HG03097 (cell line): ENCODE results near the gene ACADM.
A peak's percentile ranks its signal among the peaks of the same experiment; 100 is the strongest.
"Not testable (repeated sequence)": the region's sequence is repeated elsewhere in the genome, so short reads cannot be mapped to it uniquely, and the experiment has no call there.

ENCODE experiments used
- ATAC-seq: cut with Tn5 transposase; IDR thresholded peaks from one replicate; pipeline ENCODE4 v1.9.1; 2021; ENCODE audit not compliant: unreplicated experiment, low FRiP score

Gene ACADM

DNA sequence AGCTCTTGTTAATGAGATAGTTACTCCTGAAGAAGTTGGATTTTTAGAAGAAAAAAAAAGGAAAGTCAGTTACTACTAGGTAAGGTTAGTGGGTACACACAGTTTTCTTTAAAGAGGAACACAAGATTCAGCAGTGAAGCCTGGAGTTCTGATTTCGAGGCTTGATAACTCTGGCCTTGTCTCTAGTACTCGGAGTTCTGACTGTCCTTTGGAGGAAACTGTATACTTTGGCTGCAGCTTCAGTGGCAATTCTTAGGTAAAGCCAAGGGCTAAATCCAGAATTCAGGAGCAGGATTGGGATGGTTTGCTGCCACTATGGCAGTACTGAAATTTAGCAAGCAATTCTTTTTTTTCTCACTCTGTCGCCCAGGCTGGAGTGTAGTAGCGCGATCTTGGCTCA, 9.2 kb downstream of the ACADM start:
- ATAC-seq, result no peak

DNA sequence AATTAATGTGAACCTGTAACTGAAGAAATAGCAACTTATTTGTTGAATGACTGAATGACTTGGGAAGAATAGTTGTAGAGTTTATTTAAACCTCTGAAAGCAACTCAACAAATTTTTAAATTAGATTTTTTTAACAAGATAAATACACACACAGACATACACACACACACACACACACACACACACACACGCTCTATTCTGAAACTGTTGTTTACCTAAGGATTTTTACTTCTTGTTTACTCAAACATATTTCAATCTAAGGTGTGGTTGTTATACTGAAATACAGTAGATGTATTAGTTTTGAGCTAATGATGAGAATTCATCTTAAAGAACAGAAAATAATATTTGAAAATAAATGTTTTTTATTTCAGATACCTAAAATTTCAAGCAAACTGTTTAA, 11.5 kb downstream of the ACADM start:
- no peak for ATAC-seq

DNA sequence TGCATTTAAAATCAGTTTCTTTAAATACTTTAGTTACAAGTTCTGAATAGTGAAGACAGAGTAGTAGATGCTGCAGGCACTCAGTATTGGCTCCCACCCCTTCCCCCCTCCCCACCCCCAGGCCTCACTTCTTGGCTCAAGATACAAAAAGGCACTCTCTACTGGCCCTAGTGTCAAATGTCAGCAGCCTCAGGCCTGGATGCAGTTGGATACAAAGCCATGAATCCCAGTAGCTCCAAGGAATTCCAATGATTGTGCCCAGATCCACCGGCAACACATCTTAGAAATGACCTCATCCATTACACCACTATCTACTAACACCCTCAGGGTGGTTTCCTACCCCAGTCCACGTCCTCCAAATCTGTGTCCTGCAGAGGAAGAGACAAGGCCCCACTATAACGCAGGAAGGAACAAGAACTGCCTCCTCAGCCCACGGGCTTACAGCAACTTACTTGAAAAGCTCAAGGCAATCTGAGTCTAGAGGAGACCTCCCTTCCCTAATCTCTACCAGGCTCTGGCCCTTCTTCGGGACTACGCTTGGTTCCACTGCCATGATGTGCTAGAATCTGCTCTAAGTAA, 17.6 kb downstream of the ACADM start:
- no peak for ATAC-seq

GRCh38 chr1:75745276-75745675, 20.8 kb downstream of the ACADM start:
- ATAC-seq, result peak; percentile 53

GRCh38 chr1:75757210-75757609, 32.7 kb downstream of the ACADM start:
- ATAC-seq, result not testable (repeated sequence)

DNA sequence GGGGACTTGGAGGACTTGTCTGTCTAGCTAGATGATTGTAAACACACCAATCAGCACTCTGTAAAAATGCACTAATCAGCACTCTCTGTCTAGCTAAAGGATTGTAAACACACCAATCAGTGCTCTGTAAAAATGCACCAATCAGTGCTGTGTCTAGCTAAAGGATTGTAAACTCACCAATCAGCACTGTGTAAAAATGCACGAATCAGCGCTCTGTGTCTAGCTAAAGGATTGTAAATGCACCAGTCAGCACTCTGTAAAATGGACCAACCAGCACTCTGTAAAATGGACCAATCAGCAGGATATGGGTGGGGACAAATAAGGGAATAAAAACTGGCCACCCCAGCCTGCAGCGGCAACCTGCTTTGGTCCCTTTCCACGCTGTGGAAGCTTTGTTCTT, 34.0 kb downstream of the ACADM start:
- not testable (repeated sequence) for ATAC-seq

GRCh38 chr1:75764057-75764655, 39.6 kb downstream of the ACADM start:
- ATAC-seq, result no peak

DNA sequence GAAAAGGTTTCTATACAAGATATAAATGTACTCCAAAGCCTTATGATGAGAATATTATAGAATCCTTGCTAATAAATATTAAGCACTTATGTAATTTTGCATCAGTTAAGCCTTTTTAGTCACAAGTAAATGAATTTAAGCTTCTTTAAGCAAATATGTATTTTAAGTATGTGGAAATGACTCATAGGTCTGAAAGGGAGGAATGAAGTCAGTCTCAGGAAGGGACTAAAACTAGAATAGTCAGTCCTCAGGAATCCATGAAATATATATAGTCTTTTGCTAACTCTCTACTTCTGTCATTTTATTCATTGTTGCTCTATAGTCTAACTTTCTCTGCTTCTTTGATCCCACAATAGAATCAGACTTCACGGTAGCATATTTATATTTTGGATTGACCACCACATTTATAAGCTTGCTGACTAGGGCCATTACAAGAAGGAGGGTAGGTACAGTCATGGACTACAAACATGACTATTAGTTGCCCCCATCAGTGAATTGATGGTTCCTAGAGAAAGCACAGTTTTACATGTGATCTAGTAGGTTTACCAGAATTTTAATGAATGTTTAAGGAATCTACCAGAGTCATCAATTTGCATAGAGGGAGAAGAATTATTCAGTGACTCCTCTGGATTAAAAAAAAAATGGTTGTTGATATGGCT, 41.3 kb downstream of the ACADM start:
- no peak for ATAC-seq

DNA sequence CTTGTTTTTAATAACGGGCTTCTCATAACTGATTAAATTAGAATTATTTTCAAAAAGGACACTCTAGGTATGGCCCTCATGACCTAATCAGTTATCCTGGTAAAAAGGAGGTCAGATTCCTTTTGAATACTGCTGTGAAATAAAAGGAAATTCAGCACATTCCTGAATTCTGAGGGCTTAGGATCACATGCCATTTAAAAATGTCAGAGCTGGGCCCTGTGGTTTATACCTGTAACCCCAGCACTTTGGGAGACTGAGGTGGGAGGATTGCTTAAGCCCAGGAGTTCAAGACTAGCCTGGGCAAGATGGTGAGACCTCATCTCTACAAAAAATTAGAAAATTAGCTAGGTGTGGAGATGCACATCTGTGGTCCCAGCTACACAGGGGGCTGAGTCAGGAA, 43.5 kb downstream of the ACADM start:
- no peak for ATAC-seq

GRCh38 chr1:75770761-75771160, 46.3 kb downstream of the ACADM start:
- ATAC-seq, result no peak

DNA sequence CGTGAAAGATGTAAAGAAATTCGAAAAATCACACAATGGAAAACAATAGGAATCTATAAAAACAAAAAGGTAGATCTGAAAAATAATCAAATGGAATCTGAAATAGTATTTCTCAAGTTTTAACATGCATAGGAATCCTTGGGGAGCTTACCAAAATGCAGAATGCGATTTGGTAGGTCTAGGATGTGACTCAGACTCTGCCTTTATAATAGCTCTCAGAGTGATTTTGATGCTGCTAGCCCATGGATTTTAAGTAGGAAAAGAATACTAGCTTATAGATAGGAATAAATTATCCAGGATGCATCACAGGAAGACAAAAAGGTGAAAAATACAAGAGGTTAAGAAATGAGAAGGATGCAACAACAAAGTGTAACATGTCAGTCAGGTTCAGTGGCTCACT, 47.5 kb downstream of the ACADM start:
- ATAC-seq, result no peak

- ATAC-seq, result not testable (repeated sequence)
Observed at GRCh38 chr1:75777812-75778211, 53.3 kb downstream of the ACADM start.

DNA sequence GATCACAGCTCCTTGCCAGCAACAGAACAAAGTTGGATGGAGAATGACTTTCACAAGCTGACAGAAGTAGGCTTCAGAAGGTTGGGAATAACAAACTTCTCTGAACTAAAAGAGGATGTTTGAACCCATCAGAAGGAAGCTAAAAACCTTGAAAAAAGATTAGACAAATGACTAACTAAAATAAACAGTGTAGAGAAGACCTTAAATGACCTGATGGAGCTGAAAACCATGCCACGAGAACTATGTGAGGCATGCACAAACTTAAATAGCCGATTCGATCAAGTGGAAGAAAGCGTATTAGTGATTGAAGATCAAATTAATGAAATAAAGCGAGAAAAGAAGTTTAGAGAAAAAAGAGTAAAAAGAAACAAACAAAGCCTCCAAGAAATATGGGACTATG, 54.2 kb downstream of the ACADM start:
- not testable (repeated sequence) for ATAC-seq

GRCh38 chr1:75780183-75780582, 55.7 kb downstream of the ACADM start:
- ATAC-seq, result not testable (repeated sequence)

GRCh38 chr1:75783920-75784319, 59.4 kb downstream of the ACADM start:
- not testable (repeated sequence) for ATAC-seq

- peak; percentile 15 for ATAC-seq
Observed at GRCh38 chr1:75785320-75785982, 60.9 kb downstream of the ACADM start.

DNA sequence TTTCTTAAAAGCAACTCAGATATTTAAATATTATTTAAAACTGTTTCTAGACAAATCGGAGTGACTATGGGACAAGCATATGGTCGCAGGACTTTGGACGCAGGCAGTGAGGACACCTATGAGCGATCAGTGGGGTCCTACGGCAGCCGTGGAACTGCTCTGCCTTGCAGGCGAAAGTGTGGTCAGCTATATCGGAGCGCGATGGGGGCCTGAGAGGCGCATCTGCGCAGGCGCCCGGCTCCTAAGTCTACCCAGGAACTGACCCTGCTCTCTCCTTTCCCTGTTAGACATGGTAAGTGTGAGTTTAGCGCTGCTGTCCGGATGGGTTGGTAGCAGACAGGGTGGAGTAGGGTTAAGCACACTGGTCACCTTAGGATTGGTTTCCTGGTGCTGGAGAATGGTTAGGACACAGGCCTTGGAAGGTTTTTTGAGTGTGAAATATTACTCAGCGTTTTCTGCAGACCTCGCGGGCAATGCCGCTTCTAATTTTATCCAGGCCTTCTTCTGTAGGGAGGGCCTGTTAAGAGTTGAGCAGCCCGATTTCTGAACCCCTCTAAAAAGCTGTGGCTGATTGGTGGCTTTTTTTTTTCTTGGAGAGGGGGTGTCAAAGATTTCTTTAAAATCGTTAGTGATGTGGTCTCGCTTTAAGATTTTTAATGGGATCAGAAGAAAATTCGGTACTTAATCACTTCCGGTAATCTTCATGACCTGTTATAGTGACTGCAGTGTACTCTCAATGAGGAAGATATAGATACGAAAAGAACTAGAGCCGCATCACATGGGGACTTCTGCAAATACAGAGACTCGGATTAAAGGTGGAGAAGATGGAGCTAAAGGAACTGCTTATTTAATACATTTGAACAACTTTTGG, 61.7 kb downstream of the ACADM start, which contains the start of gene RABGGTB:
Gene RABGGTB (plus strand): TSS at position 274 of the 871 bp plus-strand sequence. CDS start 16 bp downstream, at position 290.
- ATAC-seq, result peak; percentile 86

- no peak for ATAC-seq
Observed at GRCh38 chr1:75786901-75787493, 62.5 kb downstream of the ACADM start.

GRCh38 chr1:75787524-75787923, 63.0 kb downstream of the ACADM start:
- ATAC-seq, result no peak

GRCh38 chr1:75789988-75790387, 65.5 kb downstream of the ACADM start:
- ATAC-seq, result no peak
